GM21367 (cell line): ENCODE measurements around the gene XXYLT1.

Source experiments
- ATAC-seq: cut with Tn5 transposase; IDR thresholded peaks from one replicate; pipeline ENCODE4 v1.9.1; 2021; ENCODE audit not compliant: unreplicated experiment

Gene XXYLT1

GRCh38 chr3:195154793-195155535 lies 116.0 kb downstream of the XXYLT1 start:
- ATAC-seq = peak; percentile 41

DNA sequence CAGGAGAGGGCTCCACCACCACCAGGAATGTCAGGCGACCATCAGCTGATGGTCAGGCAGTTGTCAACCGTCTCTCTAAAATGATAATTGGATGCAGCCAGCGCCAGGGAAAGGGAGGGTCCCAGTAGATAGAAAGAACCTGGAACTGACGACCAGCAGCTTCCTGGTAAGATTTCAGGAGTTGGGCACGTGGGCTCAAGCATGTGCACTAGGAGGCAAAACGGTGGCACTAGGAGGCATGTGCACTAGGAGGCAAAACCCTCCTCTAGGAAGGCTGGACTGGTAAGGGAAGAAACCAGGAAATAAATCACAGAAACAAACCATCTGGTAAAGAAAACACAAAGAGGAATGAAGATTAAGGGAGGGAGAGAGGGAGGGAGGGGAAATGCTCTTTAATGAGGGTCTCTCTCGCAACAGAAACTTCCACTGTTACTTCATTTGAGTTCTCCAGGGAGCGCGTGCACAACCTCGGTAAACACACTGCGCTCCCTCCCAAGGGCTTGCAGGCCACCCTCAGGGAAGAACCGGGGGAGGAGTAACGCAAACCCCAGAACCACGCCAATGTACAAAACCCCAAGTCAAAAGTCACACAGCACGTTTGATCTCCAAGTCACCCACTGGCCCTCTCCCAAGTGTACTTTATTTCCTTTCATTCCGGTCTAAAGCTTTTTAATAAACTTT lies 116.7 kb downstream of the XXYLT1 start:
- no peak for ATAC-seq

- no peak for ATAC-seq
These were observed 117.3 kb downstream of the XXYLT1 start for GRCh38 chr3:195153653-195154052.

GRCh38 chr3:195153130-195153529 lies 117.8 kb downstream of the XXYLT1 start:
- ATAC-seq = no peak

- no peak for ATAC-seq
These were observed 119.0 kb downstream of the XXYLT1 start for GRCh38 chr3:195151866-195152541.

DNA sequence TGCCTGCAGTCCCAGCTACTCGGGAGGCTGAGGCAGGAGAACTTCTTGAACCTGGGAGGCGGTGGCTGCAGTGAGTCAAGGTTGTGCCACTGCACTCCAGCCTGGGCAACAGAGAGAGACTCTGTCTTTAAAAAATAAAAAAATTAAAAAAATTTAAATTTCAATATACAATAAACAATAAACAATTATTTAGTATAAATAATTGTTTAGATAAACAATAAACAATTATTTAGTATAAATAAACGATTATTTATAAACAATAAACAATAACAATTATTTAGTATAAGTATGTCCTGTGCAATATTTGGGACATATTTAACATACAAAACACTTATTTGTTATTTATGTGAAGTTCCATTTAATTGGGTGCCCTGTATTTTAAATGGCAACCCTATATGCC lies 119.6 kb downstream of the XXYLT1 start:
- no peak for ATAC-seq

GRCh38 chr3:195150181-195151118 lies 120.5 kb downstream of the XXYLT1 start:
- peak; percentile 26 for ATAC-seq

DNA sequence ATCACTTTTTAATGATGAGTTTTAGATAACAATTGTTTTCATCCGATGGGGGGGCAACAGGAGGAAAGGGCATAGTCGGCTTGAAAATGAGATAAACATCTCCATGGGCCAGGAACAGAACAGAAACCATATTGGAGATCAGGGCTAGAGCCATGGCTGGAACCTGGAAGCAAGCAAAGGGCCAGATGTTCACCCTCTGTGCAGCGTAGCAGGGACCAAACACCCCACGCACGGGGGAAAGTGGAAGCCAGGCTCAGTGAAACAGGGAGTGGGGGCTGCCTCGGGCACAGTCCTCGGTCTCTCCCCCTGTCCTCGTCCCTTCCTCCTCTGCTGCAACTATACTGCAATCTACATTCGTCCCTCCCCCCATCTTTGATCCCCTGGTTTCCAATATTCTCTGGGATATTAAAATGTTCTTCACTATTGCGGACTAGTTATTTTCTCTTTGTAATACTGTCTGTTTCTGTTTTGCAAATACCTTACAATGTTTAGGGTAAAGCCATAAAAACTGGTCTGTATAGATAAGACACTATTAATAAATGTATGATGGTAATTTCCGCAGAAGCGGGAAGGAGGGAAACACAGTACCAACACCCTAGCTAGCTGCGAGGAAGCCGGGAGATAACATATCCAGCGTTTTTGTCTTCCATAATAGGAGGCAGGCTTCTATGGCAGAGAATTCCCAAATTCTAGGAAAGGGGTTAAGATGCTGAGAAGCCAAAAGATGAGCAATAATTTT lies 121.5 kb downstream of the XXYLT1 start:
- ATAC-seq = no peak

DNA sequence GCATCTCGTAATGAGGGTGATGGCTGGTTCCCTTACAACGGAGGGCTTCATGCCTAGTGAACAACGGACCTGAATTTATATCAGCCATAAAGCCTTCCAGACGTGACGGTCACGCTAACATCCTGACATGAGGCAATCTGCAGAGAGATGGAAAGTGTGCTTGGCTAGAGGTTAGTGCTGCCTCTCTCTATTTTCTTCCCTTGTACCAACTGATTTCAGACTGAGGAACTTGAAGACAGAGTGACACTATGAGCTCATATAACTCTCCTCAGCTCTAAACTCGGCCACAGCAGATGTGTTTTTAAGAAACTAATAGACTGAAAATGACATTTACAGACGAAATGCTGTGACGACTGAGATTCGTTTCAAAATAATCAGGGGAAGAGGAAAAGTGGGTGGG lies 122.4 kb downstream of the XXYLT1 start:
- no peak for ATAC-seq

DNA sequence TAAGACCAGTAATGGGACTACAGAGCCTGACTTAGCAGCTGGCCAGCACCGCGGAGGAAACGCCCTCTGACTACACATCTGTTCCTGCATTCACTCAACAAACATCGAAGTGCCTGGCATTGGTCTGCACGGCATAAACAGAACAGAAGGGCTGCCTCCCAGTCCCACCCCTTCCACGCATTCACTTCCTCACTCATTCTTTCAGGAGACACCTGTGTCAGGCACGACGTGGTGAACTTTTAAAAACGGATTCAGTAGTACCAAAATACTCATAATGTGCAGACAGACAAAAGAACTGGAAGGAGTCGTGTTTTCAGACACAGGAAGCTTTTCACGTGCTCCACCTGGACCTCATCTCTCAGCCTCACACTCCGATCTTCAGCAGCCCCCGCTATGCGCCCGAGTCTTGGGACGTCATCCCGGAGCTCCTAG lies 123.3 kb downstream of the XXYLT1 start:
- ATAC-seq = peak; percentile 62

- no peak for ATAC-seq
These were observed 124.8 kb downstream of the XXYLT1 start for GRCh38 chr3:195146131-195146530.

- no peak for ATAC-seq
These were observed 125.4 kb downstream of the XXYLT1 start for GRCh38 chr3:195145579-195145978.

GRCh38 chr3:195143221-195143620 lies 127.7 kb downstream of the XXYLT1 start:
- ATAC-seq = no peak

DNA sequence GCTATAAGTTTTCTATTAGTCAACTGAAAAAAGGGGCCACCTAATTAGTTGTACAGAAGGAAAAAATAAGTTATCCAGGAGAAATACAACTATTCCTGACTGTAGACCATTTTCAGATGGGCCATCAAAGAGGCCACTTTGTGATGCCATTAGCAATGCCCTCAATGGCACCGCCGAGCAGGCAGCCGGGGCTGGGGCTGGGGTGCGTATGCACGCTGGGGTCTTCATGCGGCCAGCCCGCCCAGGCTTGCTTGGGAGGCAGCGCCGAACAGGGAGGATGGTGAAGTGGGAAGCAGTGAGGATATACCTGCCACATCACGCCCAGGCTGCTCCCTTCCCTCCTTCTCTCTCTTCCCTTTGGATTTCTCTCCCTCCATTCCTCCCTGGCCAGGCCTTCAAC lies 128.4 kb downstream of the XXYLT1 start:
- no peak for ATAC-seq

DNA sequence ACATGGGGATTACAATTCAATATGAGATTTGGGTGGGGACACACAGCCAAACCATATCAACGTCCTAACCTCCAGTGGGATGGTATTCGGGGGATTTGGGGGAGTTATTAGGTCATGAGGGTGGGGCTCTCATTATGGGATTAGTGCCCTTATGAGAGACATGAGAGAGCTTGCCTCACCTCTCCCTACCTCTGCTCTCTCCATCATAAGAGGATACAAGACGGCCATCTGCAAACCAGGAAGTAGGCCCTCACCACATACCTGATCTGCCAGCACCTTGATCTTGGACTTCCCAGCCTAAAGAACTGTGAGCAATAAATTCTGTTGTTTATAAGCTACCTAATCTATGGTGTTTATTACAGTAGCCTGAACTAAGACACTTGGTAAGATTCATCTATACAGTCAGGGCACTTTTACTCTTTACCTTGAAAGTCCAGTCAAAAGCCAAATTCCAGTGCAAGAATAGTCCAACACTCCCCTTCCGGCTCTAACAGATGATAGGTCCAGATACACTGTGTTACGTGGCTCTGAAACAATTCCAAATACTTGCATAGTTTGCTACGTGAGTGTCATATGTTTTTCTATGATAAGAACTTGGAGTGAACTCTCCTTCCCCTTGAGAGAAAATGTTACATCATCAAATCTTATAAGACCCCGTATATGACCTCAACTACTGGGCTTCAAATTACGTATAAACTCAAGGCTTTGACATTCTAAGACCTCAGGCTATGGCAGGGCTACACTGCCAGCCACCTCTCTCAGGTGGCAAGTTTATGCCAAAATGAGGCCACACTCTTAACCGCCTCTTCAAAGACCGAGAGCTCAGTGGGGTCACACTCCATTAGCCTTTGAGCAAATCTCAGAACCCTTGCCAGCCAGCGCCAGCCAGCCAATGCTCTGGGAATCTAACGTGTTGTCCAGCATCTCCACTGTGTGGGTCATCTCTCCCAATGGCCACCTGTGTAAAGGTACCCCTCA lies 129.9 kb downstream of the XXYLT1 start:
- ATAC-seq = no peak

GRCh38 chr3:195140410-195140809 lies 130.5 kb downstream of the XXYLT1 start:
- no peak for ATAC-seq

GRCh38 chr3:195139876-195140240 lies 131.1 kb downstream of the XXYLT1 start:
- no peak for ATAC-seq

DNA sequence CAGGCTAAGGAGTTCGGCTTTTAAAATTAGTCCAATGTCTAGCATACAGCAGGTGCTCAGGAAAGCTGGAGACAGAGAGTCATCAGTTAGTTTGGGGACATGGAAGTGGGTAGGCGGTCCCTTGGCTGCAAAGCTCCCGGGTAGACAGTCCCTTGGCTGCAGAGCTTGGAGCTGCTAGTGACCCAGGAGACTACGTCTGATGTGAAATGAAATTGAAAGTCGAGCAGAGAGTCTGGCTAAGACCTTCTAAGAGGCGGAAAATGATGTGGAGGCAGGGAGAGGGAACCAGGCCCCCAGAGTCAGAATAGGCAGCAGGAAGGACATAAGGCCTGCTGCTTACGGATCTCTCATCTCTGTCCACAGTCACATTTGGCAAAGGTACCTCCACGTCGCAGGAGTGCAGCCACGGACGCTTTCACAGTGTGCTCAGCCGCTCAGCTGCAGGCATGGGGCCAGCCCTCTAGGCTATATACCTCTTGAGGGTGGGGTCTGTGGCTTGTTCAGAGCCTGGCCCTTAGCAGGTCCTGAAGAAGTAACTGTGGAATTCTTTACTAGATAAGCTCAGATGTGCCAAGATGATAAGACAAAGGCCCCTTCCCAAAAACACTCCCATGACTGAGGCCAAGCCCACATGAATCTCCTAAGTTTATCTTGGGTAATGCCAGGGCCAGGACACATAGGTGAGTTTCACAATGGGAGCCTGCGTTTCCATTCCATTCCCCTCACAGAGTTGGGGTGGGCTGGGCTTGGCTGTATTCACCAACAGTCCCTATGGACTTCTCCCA lies 131.7 kb downstream of the XXYLT1 start:
- ATAC-seq = no peak
